GM18858 (cell line): Measurements from ENCODE around the gene NR1D1.

Experiments
- ATAC-seq: cut with Tn5 transposase; IDR thresholded peaks from one replicate; pipeline ENCODE4 v1.9.1; 2021; ENCODE audit not compliant: unreplicated experiment

Gene NR1D1

GRCh38 chr17:40063901-40064531, 36.4 kb downstream of the NR1D1 start:
- ATAC-seq: no peak

GRCh38 chr17:40063187-40063771, 37.1 kb downstream of the NR1D1 start:
- ATAC-seq: no peak

- ATAC-seq: no peak
These were observed 37.8 kb downstream of the NR1D1 start, which contains the start of gene THRA for GRCh38 chr17:40062329-40063186. Gene THRA, plus strand, starts transcription at chr17:40062965. Its CDS starts 11,524 bp downstream, at chr17:40074489.

DNA sequence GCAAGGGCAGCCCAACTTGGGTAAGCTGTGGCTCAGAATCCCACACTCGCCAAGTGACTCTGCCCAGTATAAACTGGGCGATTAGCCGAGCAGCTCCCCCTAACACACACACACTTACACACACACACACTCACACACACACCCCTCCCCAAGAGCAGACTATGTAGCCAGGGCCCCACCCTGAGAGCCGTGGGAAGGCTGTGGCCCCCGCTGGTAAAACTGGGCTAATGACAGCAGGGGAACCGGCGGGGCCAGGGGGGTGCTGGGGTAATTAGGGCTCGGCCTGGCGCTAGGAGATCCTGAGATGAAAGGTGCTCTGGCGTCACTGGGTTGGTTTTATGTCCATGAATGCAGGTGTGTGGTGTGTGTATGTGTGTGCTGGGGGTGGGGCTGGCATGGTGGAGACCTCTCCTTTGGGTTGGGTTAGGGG, 38.8 kb downstream of the NR1D1 start:
- ATAC-seq: no peak

DNA sequence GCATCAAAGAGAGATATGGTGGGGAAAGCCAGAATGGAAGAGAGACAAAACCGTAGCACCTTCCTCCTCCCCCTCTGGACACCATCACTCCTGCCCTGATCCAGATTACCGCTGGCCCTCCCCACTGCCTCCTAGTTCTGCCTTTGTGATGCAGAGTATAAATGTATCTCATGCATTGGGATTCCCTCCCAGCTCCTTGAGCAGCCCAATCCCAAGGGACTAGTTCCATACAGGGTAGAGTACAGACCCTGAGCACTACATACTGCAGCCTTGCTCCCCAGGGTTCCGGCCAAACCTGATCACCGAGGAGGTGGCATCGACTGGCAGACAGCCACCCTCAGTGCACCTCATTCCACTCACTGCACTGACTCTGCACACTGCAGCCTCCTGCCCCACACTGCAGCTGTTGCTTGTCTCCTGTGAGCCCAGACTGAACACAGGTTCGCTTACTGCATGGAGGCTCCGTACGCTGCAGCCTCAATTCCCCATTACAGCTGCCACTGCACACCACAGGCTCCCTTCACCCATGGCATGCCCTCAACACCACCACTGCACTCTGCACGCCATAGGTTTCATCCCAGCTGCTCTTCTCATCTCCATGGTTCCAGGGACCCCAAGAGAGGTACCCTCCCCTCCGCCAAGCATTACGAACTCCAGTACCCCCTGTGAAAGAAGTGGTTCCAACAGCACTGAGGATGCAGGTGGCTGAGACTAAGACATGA, 39.3 kb downstream of the NR1D1 start:
- no peak for ATAC-seq

DNA sequence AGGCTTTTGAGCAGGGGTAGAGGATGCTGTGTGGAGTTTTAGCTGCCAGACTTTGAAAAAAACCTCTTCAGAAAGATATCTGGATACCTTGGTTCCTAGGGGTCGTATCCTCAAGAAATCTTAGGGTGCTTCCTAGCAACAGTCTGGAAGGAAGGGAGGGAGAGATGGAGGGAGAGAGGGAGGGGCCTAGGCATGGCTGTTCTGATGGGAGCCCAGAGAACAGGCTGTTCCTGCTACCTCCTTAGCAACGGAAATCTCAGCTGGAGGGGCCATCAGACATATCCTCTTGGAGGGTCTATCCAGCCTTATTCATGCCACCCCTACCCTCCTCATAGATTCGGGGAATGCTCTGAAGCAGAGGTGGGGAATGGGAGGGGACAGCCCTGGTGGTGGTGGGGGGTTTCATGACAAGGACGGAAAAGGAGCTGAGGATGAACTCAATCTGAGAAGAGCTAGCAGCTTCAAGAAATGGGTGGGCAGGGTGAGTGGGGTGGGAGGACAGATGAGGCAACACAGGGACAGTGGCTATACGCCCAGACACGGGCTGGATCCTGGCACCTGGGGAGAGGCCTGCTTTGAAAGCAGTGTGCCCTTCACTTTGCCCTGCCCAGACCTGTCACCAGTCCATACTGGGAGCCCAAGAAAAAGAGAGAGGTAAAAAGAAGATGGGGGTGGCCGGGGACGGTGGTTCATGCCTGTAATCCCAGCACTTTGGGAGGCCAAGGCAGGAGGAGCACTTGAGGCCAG, 40.5 kb downstream of the NR1D1 start:
- ATAC-seq: no peak

- ATAC-seq: no peak
These were observed 41.5 kb downstream of the NR1D1 start for GRCh38 chr17:40058865-40059264.

DNA sequence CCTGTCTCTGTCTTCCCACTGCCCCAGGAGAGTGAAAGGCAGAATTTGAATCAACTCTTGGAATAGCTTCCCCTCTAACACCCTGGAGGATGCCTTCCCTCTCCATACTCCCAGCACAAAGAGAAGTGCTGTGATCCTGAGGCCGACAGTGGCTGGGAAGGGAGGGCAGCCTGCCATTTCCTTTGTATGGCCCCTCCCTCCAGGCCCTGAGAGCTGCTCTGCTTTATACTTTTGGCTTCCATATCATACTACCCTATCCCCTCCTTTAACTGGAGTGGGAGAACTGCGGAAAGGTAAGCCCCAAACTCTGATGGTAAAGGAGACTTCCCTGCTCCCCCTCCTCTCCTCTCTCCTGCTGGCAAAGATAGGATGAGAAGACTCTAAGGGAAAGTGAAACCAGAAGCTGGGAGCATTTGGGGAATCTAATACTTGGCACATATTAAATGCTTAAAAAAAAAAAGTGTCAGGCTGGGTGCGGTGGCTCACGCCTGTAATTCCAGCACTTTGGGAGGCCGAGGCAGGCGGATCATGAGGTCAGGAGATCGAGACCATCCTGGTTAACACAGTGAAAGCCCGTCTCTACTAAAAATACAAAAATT, 42.1 kb downstream of the NR1D1 start:
- ATAC-seq: no peak

- no peak for ATAC-seq
These were observed 43.9 kb downstream of the NR1D1 start for GRCh38 chr17:40056379-40057015.
